Suprapubic skin (tissue), 4 donors: ENCODE results near the gene FNDC8. TPM values are rescaled to one million over a fixed set of nuclear protein-coding genes. Genes with fewer than 3 reads are reported as not detected.
A peak's percentile ranks its signal among the peaks of the same experiment; 100 is the strongest.
"Not testable (repeated sequence)": the region's sequence is repeated elsewhere in the genome, so short reads cannot be mapped to it uniquely, and the experiment has no call there.

Experiments used
- DNase-seq, 2 donors: peaks; one replicate each; pipeline ENCODE4 v3.0.0-alpha.2; 2019; ENCODE audit warnings: low spot score in 2 of 2
- H3K27ac ChIP-seq: fragments of 200-600 bp; sonication (generic); one replicate; pipeline ENCODE4 v1.5.1; 2019
- H3K27me3 ChIP-seq: fragments of 200-600 bp; sonication (generic); one replicate; pipeline ENCODE4 v1.5.1; 2019
- H3K36me3 ChIP-seq: fragments of 200-600 bp; sonication (generic); one replicate; pipeline ENCODE4 v1.5.1; 2019
- H3K4me1 ChIP-seq: fragments of 200-600 bp; sonication (generic); one replicate; pipeline ENCODE4 v1.5.1; 2019
- H3K4me3 ChIP-seq: fragments of 200-600 bp; sonication (generic); one replicate; pipeline ENCODE4 v1.5.1; 2019; ENCODE audit warnings: mild to moderate bottlenecking
- H3K9me3 ChIP-seq: fragments of 200-600 bp; sonication (generic); one replicate; pipeline ENCODE4 v1.5.1; 2019
- EP300 ChIP-seq: sonication (generic); formaldehyde crosslinking; IDR thresholded peaks from one replicate; pipeline ENCODE4 v1.6.1; 2017; ENCODE audit warnings: antibody characterized with exemption
- POLR2A ChIP-seq, 2 donors: fragments of 450-650 bp; IDR thresholded peaks; one replicate each; pipeline ENCODE4 v1.6.1; 2017; ENCODE audit warnings: antibody characterized with exemption in 2 of 2, mild to moderate bottlenecking in 2 of 2, moderate library complexity in 2 of 2
- POLR2AphosphoS5 ChIP-seq, 3 donors: sonication (generic); formaldehyde crosslinking; IDR thresholded peaks; one replicate each; pipeline ENCODE4 v1.6.1; 2017; ENCODE audit warnings: antibody characterized with exemption in 3 of 3
- WGBS: methylation state at CpG from one replicate; pipeline ENCODE4 v1.1.5; 2018; 5-methylcytosine and 5-hydroxymethylcytosine counted together
- total RNA-seq, 4 donors: library from RNA; depleted of rRNA; stranded (reverse); fragments of >200 nt; gene quantifications; one replicate each; pipeline ENCODE4 v1.1.0, GENCODE V29; 2016
- TF ChIP-seq, protein P1 (sequence below), 2 donors: fragments of 200-600 bp in 1 of 2; fragments of 450-650 bp in 1 of 2; sonication (generic) in 1 of 2; IDR thresholded peaks; one replicate each; pipeline ENCODE4 v1.5.1; 2016 to 2019; ENCODE audit warnings: antibody characterized with exemption in 2 of 2, mild to moderate bottlenecking in 1 of 2, moderate library complexity in 1 of 2

The FNDC8 gene
- total RNA-seq, 4 donors from 2014 or later: not detected

DNA sequence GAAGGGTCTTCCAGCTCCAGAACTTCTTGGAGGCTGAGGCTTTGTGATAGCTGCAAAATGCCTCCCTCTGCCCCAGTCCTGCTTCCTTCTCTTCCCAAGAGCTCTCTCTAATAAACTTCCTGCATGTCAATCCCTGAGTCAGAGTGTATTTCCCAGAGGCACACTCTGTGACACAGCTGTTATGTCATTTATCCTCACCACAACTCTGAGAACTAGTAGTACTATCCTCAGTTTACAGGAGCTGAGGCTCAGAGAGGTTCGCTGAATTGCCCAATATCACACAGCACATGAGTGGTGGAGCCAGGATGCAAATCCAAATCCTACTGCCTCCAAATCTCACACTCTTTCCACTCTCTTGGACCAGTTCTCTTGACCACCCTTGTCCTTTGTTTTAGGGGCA is 46.3 kb downstream of the FNDC8 start:
- no peak overlapping the region for H3K27ac ChIP-seq
- peaks cover 5% of the 10 kb centered on the region for H3K4me1 ChIP-seq
- H3K9me3 ChIP-seq: no peaks in the 10 kb centered on the region
- no peak overlapping the region for H3K4me3 ChIP-seq
- peaks cover 7% of the 10 kb centered on the region for H3K27me3 ChIP-seq
- TF ChIP-seq POLR2AphosphoS5 (IDR thresholded peaks at IDR 0.05): no peak
- TF ChIP-seq, protein P1, sequence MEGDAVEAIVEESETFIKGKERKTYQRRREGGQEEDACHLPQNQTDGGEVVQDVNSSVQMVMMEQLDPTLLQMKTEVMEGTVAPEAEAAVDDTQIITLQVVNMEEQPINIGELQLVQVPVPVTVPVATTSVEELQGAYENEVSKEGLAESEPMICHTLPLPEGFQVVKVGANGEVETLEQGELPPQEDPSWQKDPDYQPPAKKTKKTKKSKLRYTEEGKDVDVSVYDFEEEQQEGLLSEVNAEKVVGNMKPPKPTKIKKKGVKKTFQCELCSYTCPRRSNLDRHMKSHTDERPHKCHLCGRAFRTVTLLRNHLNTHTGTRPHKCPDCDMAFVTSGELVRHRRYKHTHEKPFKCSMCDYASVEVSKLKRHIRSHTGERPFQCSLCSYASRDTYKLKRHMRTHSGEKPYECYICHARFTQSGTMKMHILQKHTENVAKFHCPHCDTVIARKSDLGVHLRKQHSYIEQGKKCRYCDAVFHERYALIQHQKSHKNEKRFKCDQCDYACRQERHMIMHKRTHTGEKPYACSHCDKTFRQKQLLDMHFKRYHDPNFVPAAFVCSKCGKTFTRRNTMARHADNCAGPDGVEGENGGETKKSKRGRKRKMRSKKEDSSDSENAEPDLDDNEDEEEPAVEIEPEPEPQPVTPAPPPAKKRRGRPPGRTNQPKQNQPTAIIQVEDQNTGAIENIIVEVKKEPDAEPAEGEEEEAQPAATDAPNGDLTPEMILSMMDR (IDR thresholded peaks at IDR 0.05): no peak
- TF ChIP-seq POLR2A (IDR thresholded peaks at IDR 0.05): no peak
- no peak for TF ChIP-seq EP300
- DNase-seq: no peak
- no peaks in the 10 kb centered on the region for H3K36me3 ChIP-seq
- 64% methylated on average over 1 of the region's 1 CpG for WGBS

DNA sequence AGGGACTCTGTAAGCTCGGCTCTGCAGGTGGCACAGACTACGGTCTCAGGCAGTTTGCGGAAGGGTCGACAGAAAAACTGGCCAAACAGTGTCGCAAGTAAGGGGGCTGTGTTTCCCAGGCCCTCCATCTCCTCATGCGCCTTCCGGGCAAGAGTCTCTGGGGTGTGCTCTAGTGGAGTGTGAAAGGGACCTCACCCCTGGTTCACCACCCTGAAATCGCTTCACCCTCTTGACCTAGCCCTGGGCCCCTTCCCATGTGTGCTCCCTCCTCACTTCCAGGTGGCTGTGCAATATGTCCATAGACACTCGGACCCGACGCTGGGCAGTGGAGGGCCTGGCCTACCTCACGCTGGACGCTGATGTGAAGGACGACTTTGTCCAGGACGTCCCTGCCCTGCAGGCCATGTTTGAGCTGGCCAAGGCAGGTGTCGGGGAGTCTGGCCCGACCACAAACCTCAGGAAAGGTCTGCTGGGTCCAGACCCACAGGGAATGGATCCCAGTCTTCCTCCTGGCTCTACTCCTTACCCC is 48.5 kb downstream of the FNDC8 start:
- Histone ChIP-seq H3K9me3 (no peaks in the 10 kb centered on the region), H3K4me1 (peaks cover 5% of the 10 kb centered on the region), H3K27me3 (no peaks in the 10 kb centered on the region), H3K27ac (no peak overlapping the region), H3K36me3 (no peaks in the 10 kb centered on the region), H3K4me3 (no peak overlapping the region)
- peak in 1 of 2 donors; percentile 31 for DNase-seq
- WGBS: 95% methylated on average over 17 of the region's 17 CpGs
- TF ChIP-seq, protein P1 (IDR thresholded peaks at IDR 0.05): no peak
- no peak for TF ChIP-seq EP300
- no peak for TF ChIP-seq POLR2A (IDR thresholded peaks at IDR 0.05)
- no peak for TF ChIP-seq POLR2AphosphoS5 (IDR thresholded peaks at IDR 0.05)

DNA sequence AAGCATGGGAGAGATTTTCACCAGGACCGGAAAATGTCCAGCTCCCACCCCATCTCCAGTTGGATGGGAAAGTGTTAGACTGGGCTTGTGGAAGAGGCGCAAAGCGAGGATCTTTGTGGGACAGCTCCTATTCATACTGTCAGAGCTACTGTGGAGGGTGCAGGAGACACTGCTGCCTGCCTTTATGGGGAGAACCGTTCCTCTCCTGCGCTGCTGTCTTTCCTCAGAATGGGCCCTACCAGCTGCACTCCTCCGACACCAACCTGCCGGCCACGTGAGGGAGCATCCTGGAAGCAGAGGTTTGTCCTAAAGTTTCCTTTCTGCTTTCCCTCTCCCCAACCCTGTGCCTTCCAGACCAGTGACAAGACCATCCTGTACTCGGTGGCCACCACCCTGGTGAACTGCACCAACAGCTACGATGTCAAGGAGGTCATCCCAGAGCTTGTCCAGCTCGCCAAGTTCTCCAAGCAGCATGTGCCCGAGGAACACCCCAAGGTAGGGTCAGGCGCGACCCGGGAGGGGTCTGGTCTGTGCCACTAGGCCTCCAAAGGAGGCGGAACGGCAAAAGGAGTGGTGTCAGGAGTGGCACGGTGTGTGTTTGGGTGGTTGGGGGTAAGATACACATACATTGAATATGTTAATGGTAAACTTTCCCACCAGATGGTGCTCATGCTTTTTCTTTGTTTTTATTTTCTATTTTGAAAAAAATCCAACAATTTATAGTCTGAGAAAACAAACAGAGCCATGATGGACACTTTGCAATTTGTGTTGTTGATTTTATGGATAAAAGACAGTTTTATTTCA is 49.8 kb downstream of the FNDC8 start:
- Histone ChIP-seq H3K36me3 (no peaks in the 10 kb centered on the region), H3K4me3 (no peak overlapping the region), H3K4me1 (peaks cover 5% of the 10 kb centered on the region), H3K27ac (no peak overlapping the region), H3K9me3 (no peaks in the 10 kb centered on the region), H3K27me3 (no peaks in the 10 kb centered on the region)
- WGBS: 68% methylated on average over 18 of the region's 18 CpGs
- no peak for TF ChIP-seq POLR2A (IDR thresholded peaks at IDR 0.05)
- TF ChIP-seq, protein P1 (IDR thresholded peaks at IDR 0.05): peak in 1 of 2 donors; percentile 35
- peak in 1 of 2 donors; percentile 69 for DNase-seq

GRCh38 chr17:35171834-35172233 is 50.4 kb downstream of the FNDC8 start:
- Histone ChIP-seq H3K4me1 (peaks cover 5% of the 10 kb centered on the region), H3K4me3 (no peak overlapping the region), H3K9me3 (no peaks in the 10 kb centered on the region), H3K36me3 (no peaks in the 10 kb centered on the region), H3K27me3 (no peaks in the 10 kb centered on the region), H3K27ac (no peak overlapping the region)
- WGBS: 23% methylated on average over 2 of the region's 2 CpGs
- TF ChIP-seq, protein P1 (IDR thresholded peaks at IDR 0.05): no peak
- TF ChIP-seq EP300 (no peak), POLR2AphosphoS5 (IDR thresholded peaks at IDR 0.05) (no peak), POLR2A (IDR thresholded peaks at IDR 0.05) (no peak)
- DNase-seq: no peak

DNA sequence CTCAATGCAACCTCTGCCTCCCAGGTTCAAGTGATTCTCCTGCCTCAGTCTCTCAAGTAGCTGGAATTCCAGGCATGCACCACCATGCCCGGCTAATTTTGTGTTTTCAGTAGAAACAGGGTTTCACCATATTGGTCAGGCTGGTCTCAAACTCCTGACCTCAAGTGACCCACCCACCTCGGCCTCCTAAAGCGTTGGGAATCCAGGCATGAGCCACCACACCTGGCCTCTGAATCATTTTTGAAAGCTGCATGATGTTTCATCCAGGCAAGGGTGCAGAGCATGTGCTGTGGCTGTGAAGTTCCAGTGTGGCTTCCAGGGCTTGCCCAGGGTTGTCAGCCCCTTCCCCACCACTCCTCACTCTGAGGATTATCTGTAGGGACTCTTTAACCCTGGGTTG is 50.9 kb downstream of the FNDC8 start:
- H3K36me3 ChIP-seq, H3K27ac ChIP-seq: not testable (repeated sequence)

More for the DNA sequence above, 50.9 kb downstream of the FNDC8 start:
- H3K9me3 ChIP-seq, DNase-seq, H3K4me3 ChIP-seq, H3K27me3 ChIP-seq, H3K4me1 ChIP-seq: not testable (repeated sequence)
- 89% methylated on average over 3 of the region's 3 CpGs for WGBS
